GM23248 (cell line): ENCODE results near the gene ASIC5.

ENCODE experiments used
- EZH2 ChIP-seq: fragments of 200-600 bp; sonication (generic); IDR thresholded peaks from 2 replicates; pipeline ENCODE4 v1.6.1; 2018; ENCODE audit warnings: antibody characterized with exemption, mild to moderate bottlenecking; ENCODE audit not compliant: insufficient read depth, poor library complexity, severe bottlenecking
- EZH2phosphoT487 ChIP-seq: fragments of 200-600 bp; sonication (generic); IDR thresholded peaks from 2 replicates; pipeline ENCODE4 v1.6.1; 2018; ENCODE audit warnings: antibody characterized with exemption, moderate library complexity, mild to moderate bottlenecking, low read depth; ENCODE audit not compliant: insufficient read depth

DNA sequence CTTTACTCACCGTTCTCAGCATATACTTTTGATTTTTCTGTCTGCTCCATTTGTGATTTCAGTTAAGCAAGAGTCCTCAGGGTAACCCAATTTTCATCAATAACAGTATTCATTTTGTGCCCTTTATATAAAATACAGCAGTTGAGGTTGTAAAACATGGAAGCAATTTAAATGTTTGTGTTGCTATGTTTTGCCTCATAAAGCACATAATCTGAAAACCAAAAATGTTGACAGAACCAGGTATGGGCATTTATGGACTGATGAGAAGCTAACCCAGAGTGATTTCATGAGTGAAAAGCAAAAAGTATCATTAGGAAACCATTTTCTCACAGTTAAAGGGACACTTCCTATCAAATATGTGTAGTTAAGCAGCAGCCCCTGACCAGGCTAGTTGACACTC is at the start of gene ASIC5:
- no peak for TF ChIP-seq EZH2
- TF ChIP-seq EZH2phosphoT487: no peak
